GM19023 (cell line): ENCODE data around the gene SOX8.
"Not testable (repeated sequence)": the region's sequence is repeated elsewhere in the genome, so short reads cannot be mapped to it uniquely, and the experiment has no call there.

Experiments used
- ATAC-seq: cut with Tn5 transposase; IDR thresholded peaks from one replicate; pipeline ENCODE4 v1.9.1; 2021; ENCODE audit warnings: mild to moderate bottlenecking, moderate library complexity; ENCODE audit not compliant: unreplicated experiment

Gene SOX8

DNA sequence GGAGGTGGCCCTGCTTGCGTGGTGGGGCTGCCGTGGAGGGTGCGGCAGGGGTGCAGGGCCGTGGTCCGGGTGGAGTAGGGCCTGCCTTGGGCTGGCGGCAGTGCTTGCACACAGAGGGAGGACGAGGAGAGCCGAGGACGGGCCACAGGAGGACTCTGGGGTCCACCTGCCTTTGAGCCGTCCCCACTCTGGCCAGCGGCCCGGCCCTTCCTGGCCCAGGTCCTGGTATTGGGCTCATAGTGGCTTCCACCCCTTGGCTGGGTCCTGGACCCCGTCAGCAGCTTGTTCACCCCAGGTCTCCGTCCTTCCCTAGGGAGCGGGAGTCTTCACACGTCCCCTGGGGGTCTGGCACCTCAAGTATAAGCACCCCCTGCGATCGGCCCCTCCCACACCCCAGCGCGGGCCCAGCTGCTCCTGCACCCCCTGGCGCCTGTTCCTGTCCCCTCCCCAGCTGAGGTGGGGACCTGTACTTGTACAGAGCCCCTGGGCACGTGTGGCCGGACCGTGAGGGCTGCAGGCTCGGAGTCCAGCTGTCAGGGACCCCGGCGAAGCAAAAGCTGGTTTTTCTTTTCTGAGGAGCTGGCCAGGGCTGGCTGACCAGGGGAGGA lies 40.1 kb downstream of the SOX8 start:
- ATAC-seq = no peak

DNA sequence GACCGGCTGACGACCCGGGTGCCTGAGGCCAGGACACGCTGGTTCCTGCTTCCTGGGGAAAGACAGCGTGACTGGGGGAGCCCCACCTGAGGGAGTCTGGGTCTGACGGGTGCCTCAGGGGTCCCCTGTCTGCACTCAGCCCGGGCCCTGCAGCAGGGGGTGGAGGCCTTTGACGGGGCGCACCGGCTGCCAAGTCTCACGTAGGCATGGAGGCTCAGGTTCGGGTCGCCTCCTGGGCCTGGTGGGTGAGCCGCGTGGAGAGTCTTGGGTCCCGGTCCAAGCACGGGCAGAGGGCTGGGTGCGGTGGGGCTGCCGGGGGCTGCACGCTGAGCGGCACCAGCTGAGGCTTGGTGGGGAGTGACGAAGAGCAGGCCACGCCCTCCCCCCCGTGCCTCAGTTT lies 40.9 kb downstream of the SOX8 start:
- ATAC-seq = no peak

DNA sequence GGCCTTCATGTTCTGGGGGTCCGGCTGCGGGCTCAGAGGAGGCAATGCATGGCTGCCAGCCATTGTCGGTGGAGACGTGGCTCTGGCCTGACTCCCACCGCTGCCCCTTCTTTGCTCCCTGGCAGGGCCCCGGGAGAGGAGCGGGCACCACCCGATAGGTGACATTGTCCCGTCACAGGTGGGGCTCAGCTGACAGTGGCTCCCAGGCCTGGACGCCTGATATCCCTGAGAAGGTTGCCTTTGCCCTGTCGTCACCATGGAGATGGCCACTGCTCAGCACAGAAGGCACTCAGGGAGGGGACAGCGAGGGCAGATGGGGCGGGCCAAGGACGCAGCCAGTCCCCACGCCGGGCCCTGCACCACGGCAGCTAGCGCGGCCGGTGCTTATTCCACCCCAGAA lies 42.6 kb downstream of the SOX8 start:
- ATAC-seq = no peak

DNA sequence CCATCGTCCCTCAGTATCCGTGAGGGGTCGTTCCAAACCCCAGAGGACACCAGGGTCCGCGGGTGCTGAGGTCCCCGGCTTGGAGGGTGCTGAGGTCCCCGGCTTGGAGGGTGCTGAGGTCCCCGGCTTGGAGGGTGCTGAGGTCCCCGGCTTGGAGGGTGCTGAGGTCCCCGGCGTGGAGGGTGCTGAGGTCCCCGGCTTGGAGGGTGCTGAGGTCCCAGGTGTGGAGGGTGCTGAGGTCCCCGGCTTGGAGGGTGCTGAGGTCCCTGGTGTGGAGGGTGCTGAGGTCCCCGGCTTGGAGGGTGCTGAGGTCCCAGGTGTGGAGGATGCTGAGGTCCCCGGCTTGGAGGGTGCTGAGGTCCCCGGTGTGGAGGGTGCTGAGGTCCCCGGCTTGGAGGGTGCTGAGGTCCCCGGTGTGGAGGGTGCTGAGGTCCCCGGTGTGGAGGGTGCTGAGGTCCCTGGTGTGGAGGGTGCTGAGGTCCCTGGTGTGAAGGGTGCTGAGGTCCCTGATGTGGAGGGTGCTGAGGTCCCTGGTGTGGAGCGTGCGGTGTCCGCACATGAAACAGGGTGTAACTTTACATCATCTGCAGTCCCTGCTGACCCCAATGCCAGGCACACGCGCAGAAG lies 43.7 kb downstream of the SOX8 start:
- not testable (repeated sequence) for ATAC-seq

DNA sequence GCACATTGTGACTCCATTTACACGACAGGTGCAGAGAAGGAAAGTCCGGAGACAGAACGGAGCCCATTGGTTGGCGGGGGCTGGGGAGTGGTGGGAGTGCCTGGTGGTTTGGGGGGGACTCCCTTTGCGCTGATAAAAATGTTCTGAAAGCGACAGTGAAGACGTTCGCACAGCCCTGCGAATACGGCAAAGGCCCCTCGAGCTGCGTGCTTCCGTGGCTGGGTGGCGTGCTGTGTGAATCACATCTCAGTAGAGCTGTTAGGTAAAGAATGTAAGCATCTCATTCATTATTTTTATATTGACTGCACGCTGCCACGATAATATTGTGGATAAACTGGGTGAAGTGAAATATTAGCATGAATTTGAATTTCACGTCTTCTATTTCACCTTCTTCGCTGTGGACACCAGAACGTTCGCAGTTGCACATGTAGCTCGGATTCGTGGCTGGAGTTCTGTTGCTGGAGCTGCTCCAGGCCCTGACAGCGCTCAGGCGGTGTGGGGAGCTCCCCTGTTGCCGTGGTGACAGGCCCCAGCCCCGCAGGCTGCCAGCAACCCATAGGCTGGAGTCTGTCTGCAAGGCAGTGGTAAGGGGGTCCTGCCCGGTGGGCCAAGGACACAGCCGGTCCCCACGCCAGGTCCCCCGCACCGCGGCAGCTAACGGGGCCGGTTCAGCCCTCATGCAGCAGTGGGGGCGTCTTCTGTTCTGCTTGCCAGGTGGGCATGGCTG lies 44.6 kb downstream of the SOX8 start:
- no peak for ATAC-seq

DNA sequence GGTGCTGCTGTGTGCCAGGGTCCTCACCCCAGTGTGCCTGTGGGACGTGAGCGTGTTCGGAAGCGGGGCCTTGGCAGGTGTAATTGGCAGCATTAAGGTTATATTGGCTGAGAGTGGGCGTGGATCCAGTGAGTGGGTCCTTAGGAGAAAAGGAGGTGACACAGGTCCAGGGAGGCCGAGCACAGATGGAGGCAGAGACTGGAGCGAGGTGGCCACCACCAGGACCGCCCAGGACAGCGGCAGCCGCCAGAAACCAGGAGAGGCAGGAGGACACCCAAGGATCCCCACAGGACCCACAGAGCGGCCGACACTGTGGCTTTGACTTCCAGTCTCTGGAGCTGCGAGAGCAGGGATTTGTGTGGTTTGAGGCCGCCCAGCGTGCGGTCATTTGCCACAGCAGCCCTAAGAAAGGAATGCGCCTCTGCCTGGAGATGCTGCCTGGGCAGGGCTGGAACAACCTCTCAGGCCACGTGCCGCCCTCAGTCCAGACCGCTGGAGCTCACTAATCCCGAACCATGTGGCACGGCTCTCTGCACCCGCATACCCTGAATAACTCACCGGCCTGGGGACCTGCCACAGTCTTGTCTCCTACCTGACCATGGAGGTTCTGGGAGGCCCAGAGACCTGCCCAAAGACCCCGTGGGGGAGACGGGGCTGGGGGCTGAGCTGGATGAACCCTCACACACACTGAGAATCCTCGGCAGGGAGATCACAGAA lies 45.4 kb downstream of the SOX8 start:
- ATAC-seq = no peak

DNA sequence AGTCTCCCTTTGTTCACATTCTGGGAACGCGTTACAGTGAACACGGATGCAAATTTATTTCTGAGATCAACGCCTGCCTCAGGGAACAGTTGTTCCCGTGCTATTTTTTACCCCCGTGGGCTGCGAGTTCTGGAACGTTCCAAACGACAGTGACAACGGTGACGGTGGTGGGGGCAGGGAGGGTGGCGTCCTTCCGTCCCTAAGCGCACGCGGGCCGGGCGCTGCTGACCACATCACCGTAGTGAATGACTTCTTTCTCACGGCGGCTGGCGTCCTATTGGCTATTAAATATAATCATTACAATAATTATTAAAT lies 45.9 kb downstream of the SOX8 start:
- ATAC-seq = no peak

DNA sequence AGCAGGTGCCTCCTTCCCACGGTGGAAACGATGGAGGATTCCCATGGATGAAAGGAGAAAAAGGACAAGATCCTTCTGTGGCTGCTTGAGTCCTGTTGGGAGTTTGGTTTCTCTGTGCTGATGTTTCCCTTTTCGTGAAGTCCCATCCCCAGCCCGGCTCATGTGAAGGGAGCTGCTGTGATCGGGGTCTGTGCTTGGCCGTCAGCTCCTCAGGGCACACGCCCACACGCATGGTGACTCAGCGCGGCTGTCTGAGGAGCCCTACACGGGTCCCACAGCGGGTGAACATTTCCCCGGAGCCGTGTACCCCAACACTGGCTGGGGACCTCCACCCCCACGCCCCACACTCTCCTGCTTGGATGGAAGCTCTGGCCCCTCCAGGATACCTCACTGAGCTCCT lies 46.5 kb downstream of the SOX8 start:
- no peak for ATAC-seq

DNA sequence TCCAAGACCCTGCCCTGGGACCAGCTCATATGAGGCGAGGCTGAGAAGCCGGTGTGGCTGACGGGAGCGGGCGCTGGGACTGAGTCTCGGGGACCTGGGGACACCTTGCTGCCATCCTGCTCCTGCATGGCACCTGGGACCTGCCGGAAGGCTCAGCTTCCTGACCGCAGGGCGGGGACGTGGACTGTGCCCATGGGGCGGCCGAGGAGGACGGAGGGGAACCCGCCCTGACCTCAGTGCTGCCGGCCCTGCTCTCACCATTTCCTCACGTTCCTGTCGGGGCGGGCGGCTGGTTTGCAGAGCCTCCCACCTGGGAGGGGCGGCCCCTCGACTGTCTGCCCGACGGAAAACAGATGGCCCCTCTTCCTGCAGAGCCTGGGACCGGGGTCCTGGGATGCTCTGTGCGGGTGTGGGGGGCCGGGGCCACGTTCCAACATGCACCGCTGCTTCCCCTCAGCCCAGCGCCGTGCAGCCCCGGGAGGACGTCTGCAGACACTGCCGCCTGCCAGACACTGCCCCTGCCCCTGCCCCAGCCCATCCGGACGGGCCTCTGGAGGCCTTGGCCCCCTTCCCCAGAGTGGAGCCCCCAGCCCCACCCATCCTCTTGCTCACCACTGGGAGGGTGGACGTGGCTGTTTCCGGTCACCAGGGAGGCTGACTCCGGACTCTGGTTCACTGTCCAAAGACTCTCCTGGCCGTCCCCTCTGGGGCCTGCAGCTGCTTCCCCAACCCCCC lies 47.1 kb downstream of the SOX8 start:
- no peak for ATAC-seq

DNA sequence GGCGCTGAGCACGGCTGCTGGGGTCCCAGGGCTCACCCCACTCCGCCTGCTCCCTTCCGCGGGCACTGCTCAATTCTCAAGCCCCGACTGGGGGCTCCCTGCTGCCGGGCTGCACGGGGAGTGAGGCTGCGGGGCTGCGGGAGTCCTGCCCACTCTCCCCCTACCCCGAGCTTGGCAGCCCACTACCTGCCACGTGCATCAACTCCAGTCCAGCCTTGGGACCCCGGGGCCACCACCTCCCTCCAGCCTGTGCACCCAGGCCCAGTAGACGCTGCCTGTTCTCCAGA lies 47.6 kb downstream of the SOX8 start:
- ATAC-seq = no peak

DNA sequence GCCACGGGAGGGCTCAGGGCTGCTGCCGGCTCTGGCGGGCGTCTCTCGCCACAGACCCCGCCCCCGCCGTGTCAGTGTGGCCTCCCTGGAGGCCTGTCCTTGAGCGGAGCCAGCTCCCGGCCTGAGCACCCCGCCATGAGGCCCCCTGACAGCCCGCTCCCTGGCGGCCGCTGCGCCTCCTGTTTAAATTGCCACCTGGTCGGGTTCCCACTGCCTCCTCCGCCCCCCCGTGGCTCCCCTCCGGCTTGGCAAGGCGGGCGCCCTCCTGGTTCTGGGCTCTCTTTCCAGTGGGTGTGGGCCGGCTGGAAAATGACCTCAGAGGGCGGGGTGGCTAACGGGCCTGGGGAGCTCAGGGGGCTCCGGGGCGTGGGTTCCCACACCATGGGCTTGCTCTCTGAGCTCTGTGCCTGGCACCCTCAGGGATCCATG lies 48.9 kb downstream of the SOX8 start:
- no peak for ATAC-seq

DNA sequence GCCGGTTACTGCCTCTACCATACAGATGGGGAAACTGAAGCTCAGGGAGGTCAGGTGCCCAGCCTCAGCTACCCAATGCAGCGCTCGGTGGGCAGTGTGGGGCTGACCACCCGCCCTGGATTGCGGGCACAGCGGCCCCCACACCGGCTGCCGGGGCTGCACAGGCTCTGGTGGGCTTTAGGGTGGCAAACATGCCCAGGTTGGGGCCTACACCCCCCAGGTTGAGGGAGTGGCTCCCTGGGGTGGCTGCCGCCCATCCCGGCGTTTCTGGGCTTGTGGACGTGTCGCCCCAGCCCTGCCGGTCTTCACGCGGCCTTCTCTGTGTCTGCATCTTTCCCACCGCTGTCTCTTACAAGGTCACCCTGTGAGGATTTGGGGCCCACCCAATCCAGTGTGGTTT lies 50.1 kb downstream of the SOX8 start:
- ATAC-seq = no peak

DNA sequence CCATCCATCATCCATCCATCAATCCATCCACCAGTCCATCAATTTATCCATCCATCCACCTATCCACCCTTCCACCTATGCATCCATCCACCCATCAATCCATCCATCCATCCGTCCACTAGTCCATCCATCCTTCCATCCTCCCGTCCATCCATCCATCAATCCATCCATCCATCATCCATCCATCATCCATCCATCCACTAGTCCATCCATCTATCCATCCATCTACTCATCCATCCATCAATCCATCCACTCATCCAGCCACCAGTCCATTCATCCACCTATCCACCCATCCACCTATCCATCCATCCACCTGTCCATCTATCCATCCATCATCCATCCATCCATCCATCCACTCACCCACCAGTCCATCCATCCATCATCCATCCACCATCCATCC lies 51.0 kb downstream of the SOX8 start:
- ATAC-seq = no peak

DNA sequence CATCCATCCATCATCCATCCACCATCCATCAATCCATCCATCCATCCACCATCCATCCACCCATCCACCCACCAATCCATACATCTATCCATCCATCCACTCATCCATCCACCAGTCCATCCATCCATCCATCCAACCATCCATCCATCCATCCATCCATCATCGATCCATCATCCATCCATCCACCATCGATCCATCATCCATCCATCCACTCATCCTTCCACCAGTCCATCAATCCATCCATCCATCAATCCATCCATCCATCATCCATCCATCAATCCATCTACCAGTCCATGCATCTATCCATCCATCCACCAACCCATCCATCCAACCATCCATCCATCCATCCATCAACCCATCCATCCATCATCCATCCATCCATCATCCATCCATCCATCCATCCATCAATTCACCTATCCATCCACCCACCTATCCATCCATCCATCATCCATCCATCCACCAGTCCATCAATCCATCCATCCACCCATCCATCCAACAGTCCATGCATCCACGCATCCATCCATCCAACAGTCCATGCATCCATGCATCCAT lies 51.6 kb downstream of the SOX8 start:
- no peak for ATAC-seq

DNA sequence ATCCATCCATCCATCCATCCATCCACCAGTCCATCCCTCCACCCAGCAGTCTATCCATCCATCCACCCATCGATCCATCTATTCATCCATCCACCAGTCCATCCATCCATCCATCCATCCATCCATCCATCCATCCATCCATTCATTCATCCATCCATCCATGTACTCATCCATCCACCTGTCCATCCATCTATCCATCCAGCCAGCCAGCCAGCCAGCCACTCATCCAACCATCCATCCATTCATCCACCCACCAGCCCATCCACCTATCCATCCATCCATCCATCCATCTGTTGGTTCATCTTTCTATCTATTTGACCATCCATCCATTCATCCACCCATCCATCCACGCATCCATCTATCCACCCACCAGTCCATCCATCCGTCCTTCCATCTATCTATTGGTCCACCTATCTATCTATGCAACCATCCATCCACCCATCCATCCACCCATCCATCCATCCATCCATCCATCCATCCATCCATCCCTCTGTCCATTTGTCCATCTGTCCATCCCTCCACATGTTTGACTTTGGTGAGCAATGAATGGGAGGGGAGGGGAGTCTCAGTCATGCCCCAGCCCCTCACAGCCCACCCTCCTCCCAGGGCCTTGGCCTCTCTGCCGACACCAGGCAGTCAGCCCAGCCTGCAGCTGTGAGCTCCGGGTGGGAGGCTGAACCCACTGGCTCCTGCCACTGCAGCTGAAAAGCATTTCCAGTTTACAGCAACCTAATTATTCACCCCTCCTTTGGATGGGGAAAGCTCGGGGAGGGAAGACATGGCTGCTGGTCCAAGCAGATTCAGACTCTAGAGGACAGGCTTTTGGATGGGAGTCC lies 52.9 kb downstream of the SOX8 start:
- ATAC-seq = no peak

DNA sequence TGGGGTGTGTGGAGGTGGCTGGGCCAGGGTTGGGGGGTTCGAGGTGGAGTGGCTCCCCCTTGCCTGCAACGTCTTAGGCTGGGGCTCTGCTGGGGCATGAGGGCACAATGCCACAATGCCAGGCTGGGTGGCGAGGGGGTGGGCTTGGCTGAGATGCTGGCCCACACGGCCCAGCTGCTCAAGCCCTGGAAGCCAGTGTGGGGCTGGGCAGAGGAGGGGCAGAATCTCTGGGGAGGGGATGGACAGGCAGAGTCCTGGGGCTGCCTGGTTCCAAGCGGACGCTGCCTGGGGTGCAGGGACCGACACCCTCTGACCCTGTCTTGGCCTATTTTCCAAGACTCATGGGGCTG lies 53.5 kb downstream of the SOX8 start:
- no peak for ATAC-seq

DNA sequence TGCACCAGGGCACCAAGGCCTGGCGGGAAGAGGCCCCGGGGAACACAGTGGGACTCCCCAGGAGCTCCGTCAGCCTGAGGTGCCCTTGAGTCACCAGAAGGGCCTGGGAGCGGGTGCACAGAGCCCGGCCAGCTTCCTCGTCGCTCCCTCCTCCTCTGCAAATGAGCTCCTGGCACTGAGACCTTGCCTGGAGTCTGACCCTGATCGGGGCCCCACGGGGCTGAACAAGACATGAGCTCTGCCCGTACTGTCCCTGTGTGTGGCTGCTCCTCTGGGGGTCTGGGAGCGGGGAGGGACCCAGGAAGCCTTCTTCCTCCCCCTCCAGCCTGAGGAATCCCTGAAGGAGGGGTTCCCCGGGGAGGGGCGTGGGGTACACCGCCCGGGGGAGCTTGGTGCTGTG lies 54.6 kb downstream of the SOX8 start:
- ATAC-seq = no peak
